GM19372 (cell line): ENCODE data around the gene NCAM2.

Experiments used
- ATAC-seq: cut with Tn5 transposase; IDR thresholded peaks from one replicate; pipeline ENCODE4 v1.9.1; 2021; ENCODE audit warnings: mild to moderate bottlenecking, low read depth, moderate library complexity; ENCODE audit not compliant: unreplicated experiment

NCAM2 gene

GRCh38 chr21:21162786-21163185 lies 164.6 kb downstream of the NCAM2 start:
- ATAC-seq: no peak

- ATAC-seq: peak; percentile 64
Measured at GRCh38 chr21:21163904-21164303, 165.7 kb downstream of the NCAM2 start.

- no peak for ATAC-seq
Measured at GRCh38 chr21:21165063-21165645, 166.9 kb downstream of the NCAM2 start.

GRCh38 chr21:21174676-21175075 lies 176.5 kb downstream of the NCAM2 start:
- no peak for ATAC-seq

GRCh38 chr21:21175798-21176334 lies 177.7 kb downstream of the NCAM2 start:
- no peak for ATAC-seq

GRCh38 chr21:21177353-21177986 lies 179.3 kb downstream of the NCAM2 start:
- no peak for ATAC-seq

- no peak for ATAC-seq
Measured at GRCh38 chr21:21179619-21180298, 181.6 kb downstream of the NCAM2 start.

GRCh38 chr21:21182401-21183010 lies 184.3 kb downstream of the NCAM2 start:
- no peak for ATAC-seq

GRCh38 chr21:21183092-21183491 lies 184.9 kb downstream of the NCAM2 start:
- ATAC-seq: no peak

GRCh38 chr21:21184771-21185528 lies 186.7 kb downstream of the NCAM2 start:
- ATAC-seq: no peak

- ATAC-seq: no peak
Measured at GRCh38 chr21:21187579-21187978, 189.4 kb downstream of the NCAM2 start.

- no peak for ATAC-seq
Measured at GRCh38 chr21:21188513-21189195, 190.4 kb downstream of the NCAM2 start.

GRCh38 chr21:21195417-21195943 lies 197.3 kb downstream of the NCAM2 start:
- no peak for ATAC-seq

GRCh38 chr21:21196087-21196486 lies 197.9 kb downstream of the NCAM2 start:
- ATAC-seq: no peak

GRCh38 chr21:21196848-21197247 lies 198.6 kb downstream of the NCAM2 start:
- no peak for ATAC-seq

- ATAC-seq: no peak
Measured at GRCh38 chr21:21199342-21200102, 201.3 kb downstream of the NCAM2 start.

- no peak for ATAC-seq
Measured at GRCh38 chr21:21200103-21200938, 202.1 kb downstream of the NCAM2 start.

- no peak for ATAC-seq
Measured at GRCh38 chr21:21200939-21201615, 202.9 kb downstream of the NCAM2 start.
